GM21737 (cell line): ENCODE data around the gene MARK4.

Source experiments
- ATAC-seq: cut with Tn5 transposase; IDR thresholded peaks from one replicate; pipeline ENCODE4 v1.9.1; 2021; ENCODE audit warnings: mild to moderate bottlenecking, moderate library complexity; ENCODE audit not compliant: unreplicated experiment

Gene MARK4

DNA sequence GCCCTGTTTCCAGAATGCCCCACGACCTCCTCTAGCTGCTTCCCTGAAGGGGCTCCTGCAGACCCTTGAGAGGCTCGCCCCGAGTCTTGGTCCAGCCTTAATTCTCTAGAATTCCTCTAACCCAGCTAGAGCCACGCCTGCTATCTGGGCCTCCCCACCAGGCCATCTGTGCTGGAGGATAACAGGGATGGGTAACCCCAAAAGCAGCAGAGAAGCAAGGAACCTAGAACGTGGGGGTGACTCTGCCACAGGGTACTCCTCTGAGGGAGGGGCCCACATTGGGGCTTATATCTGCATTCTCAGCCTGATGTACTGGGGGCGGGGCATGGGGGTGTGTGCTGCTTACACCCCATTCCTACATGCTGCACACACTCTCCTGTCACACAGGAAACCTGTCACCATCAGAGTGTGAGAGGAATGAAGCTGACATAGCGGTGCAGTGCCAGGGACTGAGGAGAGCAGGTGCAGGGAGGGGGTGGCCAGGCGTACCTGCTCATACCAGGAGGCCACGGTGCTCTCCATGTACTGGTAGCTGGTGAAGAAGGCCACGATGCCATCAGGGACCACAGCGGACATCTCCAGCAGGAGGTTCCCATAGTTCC is 103.3 kb downstream of the MARK4 start:
- no peak for ATAC-seq
